ENCODE results near the gene ITGB1BP1. TPM values are rescaled to one million over a fixed set of nuclear protein-coding genes. Genes with fewer than 3 reads are reported as not detected.

Gene ITGB1BP1
- total and polyA plus RNA-seq, 7 donors: 24.3 to 99.7 (median 56.8) TPM

- no peak for DNase-seq
- intact Hi-C loops (cut with DNase I): no loop called here
- 73 to 95% methylated on average over 5 of the region's 5 CpGs for WGBS, 2 donors
- no peaks in the 10 kb centered on the region for H3K9me3 ChIP-seq
- H3K27ac ChIP-seq: no peak overlapping the region
- peaks cover 0 to 9% (median 6%) of the 10 kb centered on the region in 4 donors for H3K4me1 ChIP-seq
- TF ChIP-seq, protein P1, sequence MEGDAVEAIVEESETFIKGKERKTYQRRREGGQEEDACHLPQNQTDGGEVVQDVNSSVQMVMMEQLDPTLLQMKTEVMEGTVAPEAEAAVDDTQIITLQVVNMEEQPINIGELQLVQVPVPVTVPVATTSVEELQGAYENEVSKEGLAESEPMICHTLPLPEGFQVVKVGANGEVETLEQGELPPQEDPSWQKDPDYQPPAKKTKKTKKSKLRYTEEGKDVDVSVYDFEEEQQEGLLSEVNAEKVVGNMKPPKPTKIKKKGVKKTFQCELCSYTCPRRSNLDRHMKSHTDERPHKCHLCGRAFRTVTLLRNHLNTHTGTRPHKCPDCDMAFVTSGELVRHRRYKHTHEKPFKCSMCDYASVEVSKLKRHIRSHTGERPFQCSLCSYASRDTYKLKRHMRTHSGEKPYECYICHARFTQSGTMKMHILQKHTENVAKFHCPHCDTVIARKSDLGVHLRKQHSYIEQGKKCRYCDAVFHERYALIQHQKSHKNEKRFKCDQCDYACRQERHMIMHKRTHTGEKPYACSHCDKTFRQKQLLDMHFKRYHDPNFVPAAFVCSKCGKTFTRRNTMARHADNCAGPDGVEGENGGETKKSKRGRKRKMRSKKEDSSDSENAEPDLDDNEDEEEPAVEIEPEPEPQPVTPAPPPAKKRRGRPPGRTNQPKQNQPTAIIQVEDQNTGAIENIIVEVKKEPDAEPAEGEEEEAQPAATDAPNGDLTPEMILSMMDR (IDR thresholded peaks at IDR 0.05): no peak
- no peak for TF ChIP-seq POLR2A (IDR thresholded peaks at IDR 0.05)
- H3K36me3 ChIP-seq: peaks cover 0 to 53% (median 6%) of the 10 kb centered on the region in 4 donors
- H3K27me3 ChIP-seq: no peaks in the 10 kb centered on the region
- H3K4me3 ChIP-seq: no peak overlapping the region
These were observed 39.0 kb upstream of the ITGB1BP1 start for GRCh38 chr2:9462313-9462712.

DNA sequence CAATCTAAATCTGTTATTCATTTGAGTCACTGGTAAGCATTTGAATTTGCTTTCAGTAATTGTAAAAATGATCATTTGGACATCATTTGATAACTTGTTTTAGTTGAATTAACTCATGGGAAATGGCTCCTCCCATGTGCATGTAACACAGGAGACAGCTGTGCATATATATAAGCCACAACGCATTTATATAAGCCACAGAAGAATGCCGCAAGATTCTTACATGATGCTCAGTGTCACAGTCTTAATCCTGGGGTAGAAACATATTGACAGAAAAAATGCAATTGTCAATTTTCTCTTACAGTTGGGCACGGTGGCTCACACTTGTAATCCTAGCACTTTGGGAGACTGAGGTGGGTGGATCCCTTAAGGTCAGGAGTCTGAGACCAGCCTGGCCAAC lies 37.8 kb upstream of the ITGB1BP1 start:
- no peaks in the 10 kb centered on the region for H3K27me3 ChIP-seq
- no peaks in the 10 kb centered on the region for H3K9me3 ChIP-seq
- H3K4me3 ChIP-seq: no peak overlapping the region
- no peak overlapping the region for H3K27ac ChIP-seq
- TF ChIP-seq EP300 (IDR thresholded peaks at IDR 0.05) (no peak), POLR2AphosphoS5 (IDR thresholded peaks at IDR 0.05) (no peak), POLR2A (IDR thresholded peaks at IDR 0.05) (no peak)
- TF ChIP-seq, protein P1 (IDR thresholded peaks at IDR 0.05): no peak
- H3K36me3 ChIP-seq: peaks cover 0 to 65% (median 8%) of the 10 kb centered on the region in 4 donors
- DNase-seq: no peak
- intact Hi-C loops (cut with DNase I): no loop called here
- peaks cover 0 to 9% (median 6%) of the 10 kb centered on the region in 4 donors for H3K4me1 ChIP-seq
- 89 to 90% methylated on average over 3 of the region's 3 CpGs for WGBS, 2 donors

- intact Hi-C loops (cut with DNase I): no loop called here
- no peak overlapping the region for H3K4me3 ChIP-seq
- no peaks in the 10 kb centered on the region for H3K9me3 ChIP-seq
- no peaks in the 10 kb centered on the region for H3K27me3 ChIP-seq
- peaks cover 0 to 68% (median 8%) of the 10 kb centered on the region in 4 donors for H3K36me3 ChIP-seq
- DNase-seq: no peak
- no peak overlapping the region for H3K27ac ChIP-seq
- no peak for TF ChIP-seq POLR2A (IDR thresholded peaks at IDR 0.05)
- 98 to 99% methylated on average over 3 of the region's 3 CpGs for WGBS, 2 donors
- peaks cover 0 to 9% (median 6%) of the 10 kb centered on the region in 4 donors for H3K4me1 ChIP-seq
These were observed 37.2 kb upstream of the ITGB1BP1 start for GRCh38 chr2:9460441-9461017.

DNA sequence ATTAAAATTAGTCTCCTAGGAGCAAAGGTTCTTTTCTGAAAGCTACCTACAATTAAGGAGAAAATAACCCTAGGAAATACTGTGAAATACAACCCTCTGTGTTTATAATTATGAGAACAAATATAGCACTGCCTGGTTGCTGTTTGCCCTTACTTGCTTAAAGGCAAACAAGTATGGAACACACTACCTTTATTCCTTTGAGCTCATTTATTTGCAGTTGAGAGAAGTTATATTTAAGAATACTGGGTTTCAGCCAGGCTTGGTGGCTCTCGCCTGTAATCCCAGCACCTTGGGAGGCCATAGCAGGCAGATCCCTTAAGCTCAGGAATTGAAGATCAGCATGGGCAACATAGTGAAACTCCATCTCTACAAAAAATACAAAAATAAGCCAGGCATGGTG lies 27.9 kb upstream of the ITGB1BP1 start:
- no peaks in the 10 kb centered on the region for H3K9me3 ChIP-seq
- peaks cover 0 to 87% (median 24%) of the 10 kb centered on the region in 4 donors for H3K36me3 ChIP-seq
- H3K27ac ChIP-seq: no peak overlapping the region
- intact Hi-C loops (cut with DNase I): no loop called here
- TF ChIP-seq POLR2A (IDR thresholded peaks at IDR 0.05) (no peak), EP300 (IDR thresholded peaks at IDR 0.05) (no peak), POLR2AphosphoS5 (IDR thresholded peaks at IDR 0.05) (no peak)
- TF ChIP-seq, protein P1 (IDR thresholded peaks at IDR 0.05): no peak
- no peaks in the 10 kb centered on the region for H3K27me3 ChIP-seq
- no peak for DNase-seq
- no peak overlapping the region for H3K4me3 ChIP-seq
- no peaks in the 10 kb centered on the region for H3K4me1 ChIP-seq
- WGBS, 2 donors: 56 to 88% methylated on average over 1 of the region's 1 CpG

DNA sequence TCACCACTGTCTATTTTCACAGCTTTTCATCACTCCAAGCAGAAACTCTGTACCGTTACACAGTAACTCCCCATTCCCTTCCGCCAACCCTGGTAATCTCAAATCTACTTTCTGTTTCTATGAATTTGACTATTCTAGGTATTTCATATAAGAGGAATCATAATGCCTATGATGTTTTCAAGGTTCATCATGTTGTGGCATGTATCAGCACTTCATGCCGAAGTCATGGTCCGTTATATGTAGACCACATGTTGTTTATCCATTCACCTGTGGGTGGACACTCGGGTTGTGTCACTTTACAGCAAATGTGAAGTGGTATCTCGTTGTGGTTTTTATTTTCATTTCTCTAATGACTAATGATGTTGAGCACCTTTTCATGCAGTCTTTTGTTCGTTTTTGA lies 21.8 kb upstream of the ITGB1BP1 start:
- Histone ChIP-seq H3K4me3 (no peak overlapping the region), H3K9me3 (no peaks in the 10 kb centered on the region), H3K4me1 (no peaks in the 10 kb centered on the region), H3K36me3 (peaks cover 0 to 90% (median 20%) of the 10 kb centered on the region in 4 donors), H3K27ac (no peak overlapping the region), H3K27me3 (no peaks in the 10 kb centered on the region)
- TF ChIP-seq POLR2AphosphoS5 (IDR thresholded peaks at IDR 0.05): no peak
- intact Hi-C loops (cut with DNase I): no loop called here
- no peak for DNase-seq
- 85 to 88% methylated on average over 7 of the region's 7 CpGs for WGBS, 2 donors

DNA sequence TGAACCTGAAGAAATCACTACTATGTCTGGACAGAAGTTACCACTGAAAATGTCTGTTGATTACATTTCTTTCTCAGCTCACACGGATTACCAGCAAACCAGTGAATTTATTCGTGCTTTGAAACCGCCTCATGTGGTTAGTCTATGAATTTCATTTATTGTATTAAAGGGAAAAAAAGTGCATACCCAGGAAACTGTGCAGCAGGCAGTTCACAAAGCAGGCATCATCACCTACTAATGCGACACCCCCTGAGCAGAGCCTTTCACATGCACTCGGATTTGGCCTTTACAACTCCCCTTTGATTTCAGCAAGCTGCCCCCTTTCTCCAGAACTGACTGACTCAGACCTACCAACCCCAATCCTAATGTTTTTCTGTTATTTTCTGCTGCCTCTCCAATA lies 20.2 kb upstream of the ITGB1BP1 start:
- peaks cover 0 to 90% (median 20%) of the 10 kb centered on the region in 4 donors for H3K36me3 ChIP-seq
- H3K9me3 ChIP-seq: no peaks in the 10 kb centered on the region
- WGBS, 2 donors: 90 to 93% methylated on average over 5 of the region's 5 CpGs
- TF ChIP-seq EP300 (IDR thresholded peaks at IDR 0.05): no peak
- no peak for TF ChIP-seq POLR2AphosphoS5 (IDR thresholded peaks at IDR 0.05)
- TF ChIP-seq, protein P1 (IDR thresholded peaks at IDR 0.05): no peak
- TF ChIP-seq POLR2A (IDR thresholded peaks at IDR 0.05): no peak
- no peak overlapping the region for H3K27ac ChIP-seq
- intact Hi-C loops (cut with DNase I): no loop called here
- no peaks in the 10 kb centered on the region for H3K4me1 ChIP-seq
- no peak overlapping the region for H3K4me3 ChIP-seq
- no peak for DNase-seq
- no peaks in the 10 kb centered on the region for H3K27me3 ChIP-seq

All from sigmoid colon (tissue), 7 donors.